SU-DHL-6 (cell line): ENCODE data around the gene KCNQ1OT1.

Experiments used
- EZH2phosphoT487 ChIP-seq: fragments of 200-600 bp; sonication (generic), shearing (Covaris generic); conservative IDR thresholded peaks from 2 replicates; pipeline ENCODE4 v1.6.1; 2018; ENCODE audit warnings: mild to moderate bottlenecking, antibody characterized with exemption, low read length, moderate library complexity, mixed read lengths
- TF ChIP-seq, protein P1 (sequence below): fragments of 200-600 bp; sonication (generic); IDR thresholded peaks from one replicate; pipeline ENCODE4 v1.5.1; 2017; ENCODE audit warnings: antibody characterized with exemption, mild to moderate bottlenecking, low read length, moderate library complexity; ENCODE audit not compliant: insufficient read depth, poor library complexity, severe bottlenecking

- TF ChIP-seq, protein P1, sequence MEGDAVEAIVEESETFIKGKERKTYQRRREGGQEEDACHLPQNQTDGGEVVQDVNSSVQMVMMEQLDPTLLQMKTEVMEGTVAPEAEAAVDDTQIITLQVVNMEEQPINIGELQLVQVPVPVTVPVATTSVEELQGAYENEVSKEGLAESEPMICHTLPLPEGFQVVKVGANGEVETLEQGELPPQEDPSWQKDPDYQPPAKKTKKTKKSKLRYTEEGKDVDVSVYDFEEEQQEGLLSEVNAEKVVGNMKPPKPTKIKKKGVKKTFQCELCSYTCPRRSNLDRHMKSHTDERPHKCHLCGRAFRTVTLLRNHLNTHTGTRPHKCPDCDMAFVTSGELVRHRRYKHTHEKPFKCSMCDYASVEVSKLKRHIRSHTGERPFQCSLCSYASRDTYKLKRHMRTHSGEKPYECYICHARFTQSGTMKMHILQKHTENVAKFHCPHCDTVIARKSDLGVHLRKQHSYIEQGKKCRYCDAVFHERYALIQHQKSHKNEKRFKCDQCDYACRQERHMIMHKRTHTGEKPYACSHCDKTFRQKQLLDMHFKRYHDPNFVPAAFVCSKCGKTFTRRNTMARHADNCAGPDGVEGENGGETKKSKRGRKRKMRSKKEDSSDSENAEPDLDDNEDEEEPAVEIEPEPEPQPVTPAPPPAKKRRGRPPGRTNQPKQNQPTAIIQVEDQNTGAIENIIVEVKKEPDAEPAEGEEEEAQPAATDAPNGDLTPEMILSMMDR: no peak
- no peak for TF ChIP-seq EZH2phosphoT487
Observed at GRCh38 chr11:2670541-2671100, 29.2 kb downstream of the KCNQ1OT1 start.
